Endothelial cell of umbilical vein (primary cell): ENCODE data around the gene CHD9. TPM values are rescaled to one million over a fixed set of nuclear protein-coding genes. Genes with fewer than 3 reads are reported as not detected.

ENCODE experiments used
- BruUV-seq: library from RNA; stranded (reverse); fragments of 400-500 nt; replicated peaks from 2 replicates; lab custom pipeline; 2021; lab: Mats Ljungman, UMichigan
- CTCF ChIA-PET: fragments of 300-600, 350-600 bp; sonication (Branson Sonifier 250); formaldehyde crosslinking; loops from one replicate; lab custom pipeline; 2021; ENCODE audit warnings: antibody characterized with exemption, inconsistent platforms; lab: Charles Lee
- POLR2A ChIA-PET: fragments of 300-600, 350-600 bp; sonication (Branson Sonifier 250); formaldehyde crosslinking; loops from one replicate; lab custom pipeline; 2021; ENCODE audit warnings: antibody characterized with exemption, inconsistent platforms; lab: Charles Lee
- DNase-seq: peaks from one replicate; pipeline ENCODE4 v3.0.0-alpha.2; 2011; ENCODE audit warnings: low read depth, low spot score
- FAIRE-seq: peaks from 2 replicates; lab custom pipeline; 2011; peaks lifted over from hg19 to GRCh38; lab: Jason Lieb, UNC
- H2AFZ ChIP-seq: 2 replicates; pipeline ENCODE4 v1.6.0; 2012; ENCODE audit warnings: low read depth, low read length, control low read depth, inconsistent platforms
- H3K27ac ChIP-seq: 2 replicates; pipeline ENCODE4 v1.5.1; 2011; ENCODE audit warnings: low read depth, mild to moderate bottlenecking, control low read depth, low read length, moderate library complexity; ENCODE audit not compliant: insufficient read depth
- H3K27me3 ChIP-seq, 2 experiments: 2 replicates each; pipeline versions ENCODE4 v1.6.0 to v1.6.1; 2011; ENCODE audit warnings: low read length in 2 of 2, mixed read lengths in 1 of 2; ENCODE audit not compliant: control insufficient read depth in 2 of 2, insufficient read depth in 2 of 2
- H3K36me3 ChIP-seq, 2 experiments: 2 replicates in 1 of 2; 3 replicates in 1 of 2; pipeline ENCODE4 v1.5.1; 2011; ENCODE audit warnings: low read length in 2 of 2, mild to moderate bottlenecking in 1 of 2, moderate library complexity in 1 of 2; ENCODE audit not compliant: control insufficient read depth in 2 of 2, insufficient read depth in 2 of 2; ENCODE audit errors: extremely low read depth in 1 of 2
- H3K4me1 ChIP-seq: 3 replicates; pipeline ENCODE4 v1.5.1; 2011; ENCODE audit warnings: mild to moderate bottlenecking, low read length; ENCODE audit not compliant: control insufficient read depth, insufficient read depth; ENCODE audit errors: extremely low read depth
- H3K4me2 ChIP-seq: 2 replicates; pipeline ENCODE4 v1.6.1; 2011; ENCODE audit warnings: low read length, control low read depth, mixed read lengths; ENCODE audit not compliant: insufficient read depth
- H3K4me3 ChIP-seq, 3 experiments: fragments of 200-600 bp in 1 of 3; sonication (generic), shearing (Covaris generic) in 1 of 3; replicated peaks in 1 of 3; 2 replicates each; pipeline ENCODE4 v1.5.1; 2011 to 2016; ENCODE audit warnings: control low read depth in 3 of 3, low read length in 3 of 3, mild to moderate bottlenecking in 2 of 3, inconsistent platforms in 1 of 3, low read depth in 1 of 3, moderate library complexity in 1 of 3; ENCODE audit not compliant: insufficient read depth in 1 of 3
- H3K79me2 ChIP-seq: 2 replicates; pipeline ENCODE4 v1.6.0; 2012; ENCODE audit warnings: low read length, inconsistent platforms; ENCODE audit not compliant: control insufficient read depth, insufficient read depth
- H3K9ac ChIP-seq: replicated peaks from 2 replicates; pipeline ENCODE3; 2011; ENCODE audit warnings: low read length, control low read depth; ENCODE audit not compliant: insufficient read depth; ENCODE audit errors: extremely low read depth
- H3K9me1 ChIP-seq: replicated peaks from 3 replicates; pipeline ENCODE4 v1.6.0; 2011; ENCODE audit warnings: mild to moderate bottlenecking, low read length; ENCODE audit not compliant: control insufficient read depth, insufficient read depth; ENCODE audit errors: extremely low read depth
- H3K9me3 ChIP-seq: replicated peaks from 2 replicates; pipeline ENCODE4 v1.5.1; 2012; ENCODE audit warnings: low read length, inconsistent platforms; ENCODE audit not compliant: control insufficient read depth, insufficient read depth
- H4K20me1 ChIP-seq: replicated peaks from 2 replicates; pipeline ENCODE3; 2011; ENCODE audit warnings: mild to moderate bottlenecking, low read length; ENCODE audit not compliant: control insufficient read depth, insufficient read depth; ENCODE audit errors: extremely low read depth
- CTCF ChIP-seq, 2 donors: IDR thresholded peaks; 1 replicate in 1 of 2; 2 replicates in 1 of 2; pipeline ENCODE4 v1.5.1; 2011; ENCODE audit warnings: low read length in 2 of 2, mild to moderate bottlenecking in 2 of 2, moderate library complexity in 2 of 2, control low read depth in 1 of 2, inconsistent platforms in 1 of 2, low read depth in 1 of 2; ENCODE audit not compliant: insufficient read depth in 1 of 2; ENCODE audit errors: extremely low read depth in 1 of 2
- EZH2 ChIP-seq: IDR thresholded peaks from 2 replicates; pipeline ENCODE4 v1.6.1; 2012; ENCODE audit warnings: borderline replicate concordance, low read depth, mild to moderate bottlenecking, moderate library complexity, low read length, inconsistent platforms; ENCODE audit not compliant: severe bottlenecking
- FOS ChIP-seq: IDR thresholded peaks from 2 replicates; pipeline ENCODE4 v1.6.1; 2011; ENCODE audit warnings: mild to moderate bottlenecking, low read length, moderate library complexity, borderline replicate concordance; ENCODE audit not compliant: insufficient read depth
- GATA2 ChIP-seq: IDR thresholded peaks from 2 replicates; pipeline ENCODE4 v1.7.0; 2011; ENCODE audit warnings: low read depth, mild to moderate bottlenecking, moderate library complexity, mixed read lengths, low read length; ENCODE audit not compliant: insufficient read length, insufficient read depth
- JUN ChIP-seq: IDR thresholded peaks from 2 replicates; pipeline ENCODE4 v1.6.1; 2011; ENCODE audit warnings: borderline replicate concordance, low read depth; ENCODE audit not compliant: insufficient read length, insufficient read depth
- MAX ChIP-seq: IDR thresholded peaks from 2 replicates; pipeline ENCODE4 v1.6.1; 2011; ENCODE audit not compliant: insufficient read depth, insufficient read length
- MYC ChIP-seq: IDR thresholded peaks from one replicate; pipeline ENCODE4 v1.6.1; 2011; ENCODE audit warnings: mild to moderate bottlenecking, low read depth, low read length
- POLR2A ChIP-seq: IDR thresholded peaks from 2 replicates; pipeline ENCODE4 v1.6.1; 2012; ENCODE audit warnings: low read depth, mild to moderate bottlenecking, control low read depth, low read length
- POLR2AphosphoS5 ChIP-seq: IDR thresholded peaks from 2 replicates; pipeline ENCODE4 v1.6.1; 2012; ENCODE audit warnings: low read depth, mild to moderate bottlenecking, control low read depth, low read length, moderate library complexity; ENCODE audit not compliant: insufficient read depth
- dilution Hi-C: fragments of 300-500 bp; cut with MboI; formaldehyde crosslinking; loops from one replicate; pipeline ENCODE4 v1.15.0; 2019; ENCODE audit warnings: low sequenced_read_pairs; ENCODE audit not compliant: extremely low pct_ligation_motif_present
- intact Hi-C: fragments of 100-400 bp; cut with micrococcal nuclease; formaldehyde crosslinking; loops from one replicate; pipeline ENCODE4 v1.10.0; 2022
- polyA plus RNA-seq, 4 experiments: library from polyadenylated mRNA; depleted of rRNA in 3 of 4; stranded (reverse) in 3 of 4; unstranded in 1 of 4; fragments of >200 nt; gene quantifications; 2 replicates each; pipeline versions ENCODE4 v1.2.1 to v1.2.3, GENCODE V29; 2011 to 2012; ENCODE audit warnings: missing spikeins in 1 of 4
- total RNA-seq: library from RNA; stranded (reverse); gene quantifications from 2 replicates; pipeline ENCODE4 v1.2.3, GENCODE V29; 2021

The CHD9 gene
- total and polyA plus RNA-seq, 2 donors (not counting 3 experiments of a cell fraction or from before 2014, with no cell fraction given): 9.9 to 59.2 TPM

- TF ChIP-seq EZH2: no peak
- TF ChIP-seq MYC: no peak
- intact Hi-C loops: no loop called here
- dilution Hi-C loops: no loop called here
- H3K9me3 ChIP-seq: no peaks in the 10 kb centered on the region
- no peak overlapping the region for H3K9ac ChIP-seq
- H3K4me2 ChIP-seq: no peak overlapping the region
- CTCF ChIA-PET: no interaction called here
- FAIRE-seq: no peak
- POLR2A ChIA-PET: no interaction called here
- H3K27me3 ChIP-seq: peaks cover 25 to 52% of the 10 kb centered on the region in 2 experiments
- H3K9me1 ChIP-seq: no peaks in the 10 kb centered on the region
- H4K20me1 ChIP-seq: no peaks in the 10 kb centered on the region
- no TSS peak for BruUV-seq
- H3K27ac ChIP-seq: no peak overlapping the region
- no peak overlapping the region for H2AFZ ChIP-seq
- no peak for DNase-seq
- no peaks in the 10 kb centered on the region for H3K4me1 ChIP-seq
- H3K36me3 ChIP-seq: no peaks in the 10 kb centered on the region
- no peaks in the 10 kb centered on the region for H3K79me2 ChIP-seq
- no peak overlapping the region for H3K4me3 ChIP-seq
These were observed 318.4 kb downstream of the CHD9 start for GRCh38 chr16:53372992-53373871.

GRCh38 chr16:53374800-53375199, 320.0 kb downstream of the CHD9 start:
- no peaks in the 10 kb centered on the region for H3K9me3 ChIP-seq
- no peaks in the 10 kb centered on the region for H3K4me1 ChIP-seq
- ChIA-PET POLR2A (no interaction called here), CTCF (no interaction called here)
- H2AFZ ChIP-seq: no peak overlapping the region
- H3K36me3 ChIP-seq: no peaks in the 10 kb centered on the region
- dilution Hi-C loops: no loop called here
- H3K9me1 ChIP-seq: no peaks in the 10 kb centered on the region
- DNase-seq (no peak), FAIRE-seq (no peak)
- H3K4me3 ChIP-seq: no peak overlapping the region
- H3K4me2 ChIP-seq: no peak overlapping the region
- H3K9ac ChIP-seq: no peak overlapping the region
- TF ChIP-seq POLR2A (no peak), MYC (no peak), FOS (no peak), CTCF (IDR thresholded peaks at IDR 0.05; ENCODE audit: extremely low read depth in 1 of 2, insufficient read depth in 1 of 2, low read depth in 1 of 2, low read length in 2 of 2) (no peak), EZH2 (no peak), MAX (no peak), JUN (no peak), GATA2 (no peak), POLR2AphosphoS5 (no peak)
- intact Hi-C loops: no loop called here
- H3K27ac ChIP-seq: no peak overlapping the region
- BruUV-seq: no TSS peak
- peaks cover 25 to 46% of the 10 kb centered on the region in 2 experiments for H3K27me3 ChIP-seq
- no peaks in the 10 kb centered on the region for H4K20me1 ChIP-seq
- H3K79me2 ChIP-seq: no peaks in the 10 kb centered on the region
